ENCODE measurements around the gene SOBP. TPM values are rescaled to one million over a fixed set of nuclear protein-coding genes. Genes with fewer than 3 reads are reported as not detected.

The SOBP gene
- total RNA-seq, 1 donor from 2014 or later = 5.4 TPM

DNA sequence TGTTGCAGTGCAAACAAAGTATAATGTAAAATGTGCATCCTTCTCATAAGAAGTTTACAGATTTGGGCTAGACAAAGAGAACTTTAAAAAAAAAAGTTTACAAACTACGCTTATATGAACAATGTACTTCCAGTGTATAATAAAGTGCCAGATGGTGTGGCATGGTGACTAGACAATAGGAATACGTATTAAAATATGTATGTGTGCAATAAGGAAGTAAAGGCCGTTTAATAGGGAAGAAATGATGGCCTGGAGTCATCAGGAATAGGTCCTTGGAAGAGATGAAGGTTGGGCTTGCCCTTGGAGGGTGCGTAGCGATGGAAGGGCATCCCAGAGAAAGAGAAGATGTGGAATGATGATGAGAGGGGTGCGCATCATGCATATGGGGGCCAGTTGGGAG is 108.2 kb downstream of the SOBP start:
- no peaks in the 10 kb centered on the region for H3K9me3 ChIP-seq
- DNase-seq (ENCODE audit: low spot score in 2 of 2) = no peak
- H3K36me3 ChIP-seq = peaks cover 0 to 3% of the 10 kb centered on the region in 2 donors
- TF ChIP-seq, protein P1, sequence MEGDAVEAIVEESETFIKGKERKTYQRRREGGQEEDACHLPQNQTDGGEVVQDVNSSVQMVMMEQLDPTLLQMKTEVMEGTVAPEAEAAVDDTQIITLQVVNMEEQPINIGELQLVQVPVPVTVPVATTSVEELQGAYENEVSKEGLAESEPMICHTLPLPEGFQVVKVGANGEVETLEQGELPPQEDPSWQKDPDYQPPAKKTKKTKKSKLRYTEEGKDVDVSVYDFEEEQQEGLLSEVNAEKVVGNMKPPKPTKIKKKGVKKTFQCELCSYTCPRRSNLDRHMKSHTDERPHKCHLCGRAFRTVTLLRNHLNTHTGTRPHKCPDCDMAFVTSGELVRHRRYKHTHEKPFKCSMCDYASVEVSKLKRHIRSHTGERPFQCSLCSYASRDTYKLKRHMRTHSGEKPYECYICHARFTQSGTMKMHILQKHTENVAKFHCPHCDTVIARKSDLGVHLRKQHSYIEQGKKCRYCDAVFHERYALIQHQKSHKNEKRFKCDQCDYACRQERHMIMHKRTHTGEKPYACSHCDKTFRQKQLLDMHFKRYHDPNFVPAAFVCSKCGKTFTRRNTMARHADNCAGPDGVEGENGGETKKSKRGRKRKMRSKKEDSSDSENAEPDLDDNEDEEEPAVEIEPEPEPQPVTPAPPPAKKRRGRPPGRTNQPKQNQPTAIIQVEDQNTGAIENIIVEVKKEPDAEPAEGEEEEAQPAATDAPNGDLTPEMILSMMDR (IDR thresholded peaks at IDR 0.05) = no peak
- peaks cover 0 to 7% of the 10 kb centered on the region in 2 donors for H3K4me1 ChIP-seq
- intact Hi-C loops (cut with DNase I) = no loop called here
- H3K27ac ChIP-seq = no peak overlapping the region
- no peak overlapping the region for H3K4me3 ChIP-seq
- H3K27me3 ChIP-seq = no peaks in the 10 kb centered on the region

DNA sequence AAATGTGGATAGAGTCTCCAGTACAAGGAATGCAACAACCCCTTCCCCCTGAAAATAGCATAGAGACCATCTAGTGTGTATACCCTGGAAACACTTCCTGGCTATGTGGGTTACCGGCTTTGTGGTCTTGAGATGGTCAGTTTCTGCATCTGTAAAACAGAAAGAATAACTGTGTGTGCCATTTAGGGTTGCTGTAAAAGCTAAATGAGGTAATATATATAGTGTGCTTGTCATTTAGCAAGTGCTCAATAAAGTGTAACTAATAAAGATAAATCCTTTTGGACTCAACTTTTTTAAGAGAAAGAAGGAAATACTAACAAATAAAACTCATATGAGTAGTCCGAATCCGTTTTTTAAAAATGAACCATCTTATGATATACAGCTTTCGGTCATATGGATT is 109.1 kb downstream of the SOBP start:
- Histone ChIP-seq H3K27me3 (no peaks in the 10 kb centered on the region), H3K9me3 (no peaks in the 10 kb centered on the region), H3K36me3 (no peaks in the 10 kb centered on the region), H3K4me3 (no peak overlapping the region), H3K4me1 (peaks cover 0 to 7% of the 10 kb centered on the region in 2 donors), H3K27ac (no peak overlapping the region)
- intact Hi-C loops (cut with DNase I) = no loop called here
- TF ChIP-seq, protein P1 (IDR thresholded peaks at IDR 0.05) = no peak
- no peak for DNase-seq (ENCODE audit: low spot score in 2 of 2)

DNA sequence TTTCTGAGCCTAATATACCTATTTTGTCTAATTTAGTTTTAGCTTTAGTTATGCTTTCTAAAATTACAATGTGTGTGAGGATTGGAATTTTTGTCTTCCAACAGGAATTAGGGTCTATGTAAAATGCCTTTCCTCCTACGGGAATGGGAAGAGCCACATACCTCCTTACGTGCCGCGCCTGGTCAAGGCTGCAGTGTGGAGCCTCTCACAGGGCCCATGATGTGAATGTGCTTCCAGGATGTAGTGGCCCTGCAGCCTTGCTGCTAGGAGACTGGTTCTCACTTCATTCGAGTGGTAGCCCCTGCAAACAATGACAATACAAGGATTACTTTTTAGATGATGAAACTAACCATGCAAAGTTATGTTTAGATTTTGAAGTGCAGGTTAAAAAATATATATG is 110.2 kb downstream of the SOBP start:
- H3K4me3 ChIP-seq = no peak overlapping the region
- peaks cover 0 to 7% of the 10 kb centered on the region in 2 donors for H3K4me1 ChIP-seq
- H3K27me3 ChIP-seq = no peaks in the 10 kb centered on the region
- TF ChIP-seq, protein P1 (IDR thresholded peaks at IDR 0.05) = no peak
- no peak for DNase-seq (ENCODE audit: low spot score in 2 of 2)
- H3K27ac ChIP-seq = no peak overlapping the region
- H3K36me3 ChIP-seq = no peaks in the 10 kb centered on the region
- intact Hi-C loops (cut with DNase I) = loop anchor here (10.0 kb wide), 1 partner anchor 105 kb away; the partner anchor contains the start of gene SOBP
- H3K9me3 ChIP-seq = no peaks in the 10 kb centered on the region

DNA sequence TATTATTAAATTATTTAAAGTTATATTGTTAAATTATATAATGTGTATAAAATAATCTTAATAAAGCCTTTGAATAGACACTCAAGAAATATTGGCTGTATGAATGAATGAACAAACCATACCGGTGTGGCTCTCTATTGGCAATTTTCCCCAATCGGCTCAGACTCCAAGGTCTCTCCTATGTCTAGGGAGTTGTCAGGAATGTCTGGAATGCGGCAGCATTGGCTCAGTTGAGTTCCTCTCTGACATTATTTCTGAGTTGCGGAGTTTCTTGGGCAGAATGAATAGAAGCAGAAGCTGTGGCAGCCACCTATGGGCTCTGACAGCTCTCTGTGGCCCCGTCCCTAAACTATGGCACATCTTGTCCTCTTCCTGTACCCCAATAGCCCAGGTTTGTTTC is 111.0 kb downstream of the SOBP start:
- TF ChIP-seq, protein P1 (IDR thresholded peaks at IDR 0.05) = no peak
- Histone ChIP-seq H3K4me1 (peaks cover 0 to 7% of the 10 kb centered on the region in 2 donors), H3K9me3 (no peaks in the 10 kb centered on the region), H3K27me3 (no peaks in the 10 kb centered on the region), H3K36me3 (no peaks in the 10 kb centered on the region), H3K27ac (no peak overlapping the region), H3K4me3 (no peak overlapping the region)
- no peak for DNase-seq (ENCODE audit: low spot score in 2 of 2)
- intact Hi-C loops (cut with DNase I) = loop anchor here (10.0 kb wide), 1 partner anchor 106 kb away; the partner anchor contains the start of gene SOBP

DNA sequence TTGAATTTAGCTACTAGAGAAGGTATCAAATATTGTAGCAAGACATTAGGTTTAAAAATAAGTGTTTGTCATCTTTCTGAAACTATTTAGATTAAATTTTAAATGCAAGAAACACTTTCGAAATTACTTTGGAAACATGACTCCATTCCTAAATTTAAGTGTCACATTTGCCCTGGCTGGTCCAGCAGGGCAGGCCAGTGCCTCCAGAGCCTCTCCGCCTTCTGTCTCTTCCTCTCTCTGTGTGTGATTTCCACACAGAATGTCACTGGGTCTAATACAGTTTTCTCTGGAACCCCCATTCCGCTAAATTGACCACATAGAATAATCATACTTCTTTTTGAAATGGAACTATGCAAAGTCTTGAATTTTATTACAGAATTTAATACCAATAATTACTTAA is 111.5 kb downstream of the SOBP start:
- Histone ChIP-seq H3K4me1 (peaks cover 0 to 7% of the 10 kb centered on the region in 2 donors), H3K27me3 (no peaks in the 10 kb centered on the region), H3K4me3 (no peak overlapping the region), H3K36me3 (no peaks in the 10 kb centered on the region), H3K27ac (no peak overlapping the region), H3K9me3 (no peaks in the 10 kb centered on the region)
- intact Hi-C loops (cut with DNase I) = loop anchor here (10.0 kb wide), 1 partner anchor 107 kb away; the partner anchor contains the start of gene SOBP
- TF ChIP-seq, protein P1 (IDR thresholded peaks at IDR 0.05) = no peak
- no peak for DNase-seq (ENCODE audit: low spot score in 2 of 2)

All from ascending aorta (tissue), 2 donors.